Sigmoid colon (tissue), 4 donors: Measurements from ENCODE around the gene EVA1A.

ENCODE experiments used
- CTCF ChIP-seq, 4 experiments: fragments of 450-650 bp in 3 of 4; fragments of 200-600 bp in 1 of 4; IDR thresholded peaks; one replicate each; pipeline ENCODE4 v1.5.1; 2016 to 2019; ENCODE audit warnings: antibody characterized with exemption in 4 of 4, mild to moderate bottlenecking in 3 of 4, moderate library complexity in 2 of 4
- EP300 ChIP-seq, 4 donors: sonication (generic); formaldehyde crosslinking; IDR thresholded peaks; one replicate each; pipeline ENCODE4 v1.6.1; 2017; ENCODE audit warnings: antibody characterized with exemption in 4 of 4
- POLR2A ChIP-seq, 2 donors: fragments of 450-650 bp; IDR thresholded peaks; one replicate each; pipeline ENCODE4 v1.6.1; 2016; ENCODE audit warnings: antibody characterized with exemption in 2 of 2, mild to moderate bottlenecking in 2 of 2, moderate library complexity in 2 of 2

- TF ChIP-seq CTCF (IDR thresholded peaks at IDR 0.05) = no peak
- no peak for TF ChIP-seq POLR2A (IDR thresholded peaks at IDR 0.05)
- TF ChIP-seq EP300 (IDR thresholded peaks at IDR 0.05) = no peak
Observed at GRCh38 chr2:75570024-75570947, 9.5 kb upstream of the EVA1A start.
